ENCODE measurements around the gene SVIL.
"Not testable (repeated sequence)": the region's sequence is repeated elsewhere in the genome, so short reads cannot be mapped to it uniquely, and the experiment has no call there.

SVIL gene

DNA sequence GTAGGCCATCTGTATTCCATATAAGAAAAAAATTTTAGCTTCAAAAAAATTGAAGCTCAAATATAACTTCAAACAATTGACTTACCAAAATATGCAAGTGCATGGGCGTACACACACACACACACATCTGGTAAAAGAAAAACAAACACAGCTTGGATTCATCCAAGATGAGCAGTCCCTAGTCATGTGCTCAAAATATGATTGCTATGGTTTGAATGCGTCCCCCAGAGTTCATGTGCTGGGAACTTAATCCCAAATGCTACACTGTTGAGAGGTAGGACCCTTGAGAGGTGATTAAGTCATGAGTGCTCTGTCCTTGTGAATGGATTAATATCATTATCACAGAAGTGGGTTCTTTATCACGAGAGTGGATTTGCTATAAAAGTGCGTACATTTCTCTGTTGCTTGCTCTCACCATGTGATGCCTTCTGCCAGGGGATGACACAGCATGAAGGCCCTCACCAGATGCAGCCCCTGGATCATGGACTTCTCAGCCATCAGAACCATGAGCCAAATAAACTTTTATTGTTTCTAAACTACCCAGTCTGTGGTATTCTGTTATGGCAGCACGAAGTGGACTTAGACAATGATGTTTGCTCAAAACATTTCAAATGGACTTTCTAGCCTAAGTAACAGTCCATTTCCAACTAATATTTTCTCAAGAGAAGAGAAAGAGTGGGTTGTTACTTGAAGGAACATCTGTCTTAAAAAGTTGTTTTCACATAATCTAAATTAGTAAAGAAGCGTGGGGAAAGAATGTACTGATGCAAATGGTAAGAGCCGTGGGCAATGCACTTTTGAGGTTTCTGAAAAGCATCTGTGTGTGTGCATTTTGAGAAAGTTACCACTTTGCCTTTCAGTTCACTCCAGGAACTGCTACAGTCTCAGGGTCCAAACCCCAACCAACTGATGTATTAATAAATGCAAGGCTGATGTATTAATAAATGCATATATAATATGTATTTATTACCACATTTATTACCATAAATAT is 15.1 kb upstream of the SVIL start:
- no peak for DNase-seq (ENCODE audit: low read depth in 2 of 2, low spot score in 1 of 2)

DNA sequence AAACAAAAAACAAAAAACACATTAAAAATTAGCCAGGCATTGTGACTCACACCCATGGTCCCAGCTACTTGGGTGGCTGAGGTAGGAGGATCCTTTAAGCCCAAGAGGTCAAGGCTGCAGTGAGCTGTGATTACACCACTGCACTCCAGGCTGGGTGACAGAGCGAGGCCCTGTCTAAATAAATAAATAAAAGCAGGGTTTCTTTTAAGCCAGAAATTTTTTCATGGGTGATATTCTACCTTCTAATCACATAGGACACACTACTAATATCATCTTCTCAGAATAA is 14.2 kb upstream of the SVIL start:
- DNase-seq (ENCODE audit: low read depth in 2 of 2, low spot score in 1 of 2): no peak

DNA sequence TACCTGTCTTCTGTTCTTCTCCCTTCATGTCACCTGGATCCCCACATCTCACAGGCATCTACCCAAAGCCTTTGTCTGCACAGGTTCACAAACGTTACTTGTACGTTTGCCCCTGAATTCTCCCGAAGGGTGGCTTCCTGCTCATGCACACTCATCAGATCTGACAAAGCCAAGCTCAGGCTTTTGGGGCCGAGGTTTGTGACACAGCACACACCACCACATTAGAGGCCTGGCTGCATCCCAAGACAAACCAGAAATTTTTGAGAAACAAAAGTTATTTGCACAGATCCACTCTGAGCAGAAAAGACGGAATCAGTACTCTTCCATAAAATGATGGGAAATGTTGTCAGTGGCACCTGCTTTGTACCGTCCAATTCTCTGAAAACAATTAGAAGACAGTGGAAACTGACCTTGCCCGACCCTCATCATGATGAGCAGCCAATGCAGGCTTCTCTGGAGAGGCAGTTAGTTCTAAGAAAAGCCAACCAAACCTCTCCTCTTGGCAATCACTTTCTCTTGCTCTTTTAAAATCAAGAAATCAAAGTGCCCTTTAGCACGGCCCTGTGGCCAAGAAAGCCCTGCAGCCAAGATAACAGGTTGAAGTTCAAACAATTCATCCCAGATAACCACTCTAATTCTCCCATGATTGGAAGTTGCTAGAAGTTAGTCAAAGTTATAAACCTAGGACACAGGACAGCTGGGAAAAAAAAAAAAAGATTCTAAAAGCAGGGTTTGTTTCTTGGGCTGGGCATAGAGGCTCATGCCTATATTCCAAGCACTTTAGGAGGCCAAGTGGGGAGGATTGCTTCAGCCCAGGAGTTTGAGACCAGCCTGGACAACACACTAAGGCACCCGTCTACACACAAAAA is 13.6 kb upstream of the SVIL start:
- no peak for DNase-seq (ENCODE audit: low read depth in 2 of 2, low spot score in 1 of 2)

GRCh38 chr10:29647478-29647877 is 12.7 kb upstream of the SVIL start:
- no peak for DNase-seq (ENCODE audit: low read depth in 2 of 2, low spot score in 1 of 2)

DNA sequence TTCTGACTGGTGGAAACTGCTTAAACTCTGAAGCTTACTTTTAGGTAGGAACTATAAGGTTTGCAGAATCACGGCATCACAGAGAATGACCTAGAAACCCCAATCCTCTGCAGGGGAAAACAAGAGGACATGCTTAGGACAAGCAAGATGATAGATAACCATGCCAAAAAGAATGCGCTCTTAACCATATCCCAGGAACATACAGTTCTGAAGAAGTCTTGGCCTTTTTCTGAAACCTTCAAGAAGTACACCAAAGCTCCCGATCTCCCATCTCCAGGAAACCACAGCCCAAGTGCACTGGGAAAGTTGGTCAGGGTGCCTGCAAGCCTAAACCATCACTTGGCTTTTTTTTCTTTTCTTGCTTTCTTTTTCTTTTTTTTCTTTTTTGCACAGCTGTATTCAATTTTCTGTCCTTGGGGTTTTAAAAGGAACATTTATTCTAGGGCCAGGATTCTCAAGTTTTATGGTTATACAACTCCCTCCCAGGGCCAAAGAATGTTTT is 12.2 kb upstream of the SVIL start:
- DNase-seq (ENCODE audit: low read depth in 2 of 2, low spot score in 1 of 2): no peak

DNA sequence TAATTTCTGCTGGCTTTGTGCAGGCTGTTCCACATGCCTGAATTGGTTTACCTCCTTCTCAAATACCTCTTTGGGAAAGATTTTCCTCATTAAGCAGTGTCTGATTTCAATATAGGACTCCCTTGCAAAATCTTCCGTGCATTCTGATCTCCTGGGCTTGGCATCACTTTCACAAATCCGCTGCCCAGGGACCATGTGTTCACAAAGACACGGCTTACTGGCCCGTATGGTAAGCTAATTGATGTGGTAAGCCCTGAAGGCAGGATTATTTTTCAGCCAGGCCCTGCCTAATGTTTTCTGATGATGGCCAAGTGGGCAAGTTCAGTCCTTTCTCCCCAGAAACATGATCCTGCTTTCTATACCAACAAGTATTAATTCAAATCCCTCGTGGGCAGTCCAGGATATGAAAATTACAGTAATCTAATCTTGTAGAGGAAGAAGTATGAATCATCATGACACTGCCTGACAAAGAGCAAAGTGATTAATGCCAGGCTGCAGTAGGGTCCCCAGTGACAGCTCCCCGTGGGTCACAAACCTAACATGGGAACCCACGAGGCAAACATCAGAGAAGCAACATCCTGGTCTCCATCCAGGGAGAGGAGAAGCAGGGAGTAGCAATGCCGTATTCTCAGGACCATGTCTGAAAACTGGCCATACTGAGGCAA is 11.6 kb upstream of the SVIL start:
- DNase-seq (ENCODE audit: low read depth in 2 of 2, low spot score in 1 of 2): no peak

- DNase-seq (ENCODE audit: low read depth in 2 of 2, low spot score in 1 of 2): no peak
These were observed 9.2 kb upstream of the SVIL start for GRCh38 chr10:29643771-29644501.

DNA sequence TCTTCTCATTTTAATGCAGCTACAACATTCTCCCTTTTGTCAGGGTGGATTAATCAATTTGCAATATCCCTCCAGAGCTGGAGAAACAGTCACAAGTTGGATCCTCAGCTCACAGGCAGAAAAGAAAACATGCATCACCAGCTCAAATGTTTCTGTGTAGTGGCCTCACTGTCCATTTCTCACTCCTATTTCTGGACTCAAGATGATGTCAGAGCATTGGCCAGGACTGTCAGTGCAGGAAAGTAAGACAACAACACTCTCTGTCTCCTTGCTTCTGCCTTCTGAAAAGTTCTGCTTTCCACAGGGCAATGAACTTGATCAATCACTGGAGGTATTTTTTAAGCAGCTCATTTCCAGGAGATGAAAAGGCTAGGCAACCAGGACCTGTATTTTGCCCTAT is 8.2 kb upstream of the SVIL start:
- no peak for DNase-seq (ENCODE audit: low read depth in 2 of 2, low spot score in 1 of 2)

GRCh38 chr10:29637537-29637936 is 2.8 kb upstream of the SVIL start:
- DNase-seq (ENCODE audit: low read depth in 2 of 2, low spot score in 1 of 2): no peak

GRCh38 chr10:29636178-29636577 is 1.4 kb upstream of the SVIL start:
- DNase-seq (ENCODE audit: low read depth in 2 of 2, low spot score in 1 of 2): no peak

DNA sequence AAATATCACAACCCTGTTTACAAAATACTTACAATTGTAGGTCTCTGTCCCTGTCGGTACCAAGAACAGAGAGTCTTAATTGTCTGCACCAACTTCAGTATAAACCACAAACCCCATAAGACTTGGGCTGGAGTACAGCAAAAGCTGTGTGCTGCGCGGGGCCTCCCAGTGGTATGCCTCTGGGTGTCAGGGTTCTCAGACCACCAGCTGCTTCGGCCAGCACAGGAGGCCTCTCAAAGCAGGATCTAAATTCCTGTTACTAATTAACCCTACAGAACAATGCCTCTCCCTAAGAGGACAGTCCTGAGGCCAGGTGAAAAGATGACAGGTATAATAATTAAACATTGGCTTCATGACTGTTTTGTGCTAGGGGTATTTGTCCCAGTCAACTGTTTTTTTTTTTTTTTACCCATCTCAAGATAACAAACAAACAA is 957 bp upstream of the SVIL start:
- DNase-seq (ENCODE audit: low read depth in 2 of 2, low spot score in 1 of 2): no peak

DNA sequence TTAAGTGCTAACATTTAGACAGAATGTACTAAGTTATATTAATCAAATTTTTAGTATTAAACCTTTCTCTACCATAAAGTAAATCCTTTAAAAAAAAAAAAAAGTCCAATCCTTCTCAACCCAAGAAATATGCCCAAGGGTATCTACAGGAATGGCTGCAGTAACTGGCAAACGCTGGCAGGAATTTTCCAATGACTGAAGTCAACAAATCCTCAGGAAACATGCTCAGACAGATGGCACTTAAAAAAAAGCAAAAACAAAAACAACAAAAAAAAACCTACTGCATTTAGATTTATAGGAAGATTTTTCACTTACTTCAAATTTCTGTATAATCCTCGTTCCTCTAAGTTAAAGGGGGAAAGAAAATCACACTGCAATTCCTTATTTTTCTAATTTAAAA is 666 bp downstream of the SVIL start:
- no peak for DNase-seq (ENCODE audit: low read depth in 2 of 2, low spot score in 1 of 2)

- no peak for DNase-seq (ENCODE audit: low read depth in 2 of 2, low spot score in 1 of 2)
These were observed 3.8 kb downstream of the SVIL start for GRCh38 chr10:29631049-29631339.

GRCh38 chr10:29630205-29631048 is 4.3 kb downstream of the SVIL start:
- no peak for DNase-seq (ENCODE audit: low read depth in 2 of 2, low spot score in 1 of 2)

DNA sequence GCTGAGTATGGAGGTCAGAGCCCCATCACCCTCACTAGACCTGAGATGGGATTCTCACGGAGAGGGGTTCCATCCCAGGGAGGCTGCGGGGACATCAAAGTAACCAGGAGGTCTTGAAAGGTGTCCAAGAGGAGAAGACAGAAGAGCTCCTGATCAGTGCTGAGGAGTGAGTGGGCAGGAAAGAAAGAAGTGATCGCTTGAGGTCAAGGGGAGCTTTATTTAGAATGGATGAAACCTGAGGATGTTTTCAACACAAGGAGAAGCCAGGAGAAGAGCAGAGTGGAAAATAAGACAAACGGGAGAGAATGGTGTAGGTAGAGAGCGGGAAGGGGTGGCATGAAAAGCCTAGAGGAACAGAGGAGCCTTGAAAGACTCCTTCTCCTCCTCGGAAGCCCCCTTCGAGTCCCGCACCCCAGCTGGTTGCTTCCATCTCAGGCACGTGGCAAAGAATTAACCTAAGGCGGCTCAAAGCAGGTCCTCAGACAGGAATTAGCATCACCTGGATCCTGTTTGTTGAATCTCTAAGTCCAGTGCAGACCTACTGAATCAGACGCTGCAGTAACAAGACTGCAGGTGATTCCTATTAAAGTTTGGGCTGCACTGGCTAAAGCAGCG is 5.8 kb downstream of the SVIL start:
- no peak for DNase-seq (ENCODE audit: low read depth in 2 of 2, low spot score in 1 of 2)

- DNase-seq (ENCODE audit: low read depth in 2 of 2, low spot score in 1 of 2): no peak
These were observed 6.5 kb downstream of the SVIL start for GRCh38 chr10:29628311-29628710.

- no peak for DNase-seq (ENCODE audit: low read depth in 2 of 2, low spot score in 1 of 2)
These were observed 7.3 kb downstream of the SVIL start for GRCh38 chr10:29627201-29628132.

- not testable (repeated sequence) for DNase-seq (ENCODE audit: low read depth in 2 of 2, low spot score in 1 of 2)
These were observed 10.4 kb downstream of the SVIL start for GRCh38 chr10:29624357-29624756.

GRCh38 chr10:29623797-29624196 is 11.0 kb downstream of the SVIL start:
- no peak for DNase-seq (ENCODE audit: low read depth in 2 of 2, low spot score in 1 of 2)
